ENCODE results near the gene STAB1. TPM values are rescaled to one million over a fixed set of nuclear protein-coding genes. Genes with fewer than 3 reads are reported as not detected.

STAB1 gene
- polyA plus RNA-seq, 1 donor = 37.3 TPM

DNA sequence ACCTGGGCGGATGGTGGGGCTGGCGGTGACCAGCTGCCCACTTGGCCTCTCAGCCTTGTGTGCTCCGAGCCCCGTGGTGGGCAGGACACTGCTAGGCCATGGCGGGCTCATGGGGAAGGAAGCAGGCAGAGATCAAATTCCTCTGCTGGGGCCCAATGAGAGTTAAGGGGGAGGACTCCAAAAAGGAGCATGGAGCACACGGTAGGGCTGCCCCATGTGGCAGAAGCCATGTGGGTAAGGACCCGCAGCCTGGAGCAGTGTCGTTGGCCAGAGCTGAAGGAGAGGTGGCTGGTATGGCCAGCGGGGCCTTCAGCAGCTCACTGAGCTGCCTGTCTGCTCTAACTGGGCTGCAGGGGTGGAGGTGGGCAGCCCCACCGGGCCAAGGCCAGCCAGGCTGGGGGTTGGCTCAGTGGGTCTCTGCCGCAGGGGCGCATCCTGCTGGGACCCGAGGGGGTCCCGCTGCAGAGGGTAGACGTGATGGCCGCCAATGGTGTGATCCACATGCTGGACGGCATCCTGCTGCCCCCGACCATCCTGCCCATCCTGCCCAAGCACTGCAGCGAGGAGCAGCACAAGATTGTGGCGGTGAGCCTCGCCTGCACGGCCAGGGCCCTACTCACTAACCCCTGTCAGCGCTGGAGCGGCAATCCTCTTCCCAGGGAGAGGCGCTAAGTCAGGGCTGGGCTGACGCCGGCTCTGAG is 11.3 kb downstream of the STAB1 start:
- no peak for DNase-seq (ENCODE audit: low read depth)

DNA sequence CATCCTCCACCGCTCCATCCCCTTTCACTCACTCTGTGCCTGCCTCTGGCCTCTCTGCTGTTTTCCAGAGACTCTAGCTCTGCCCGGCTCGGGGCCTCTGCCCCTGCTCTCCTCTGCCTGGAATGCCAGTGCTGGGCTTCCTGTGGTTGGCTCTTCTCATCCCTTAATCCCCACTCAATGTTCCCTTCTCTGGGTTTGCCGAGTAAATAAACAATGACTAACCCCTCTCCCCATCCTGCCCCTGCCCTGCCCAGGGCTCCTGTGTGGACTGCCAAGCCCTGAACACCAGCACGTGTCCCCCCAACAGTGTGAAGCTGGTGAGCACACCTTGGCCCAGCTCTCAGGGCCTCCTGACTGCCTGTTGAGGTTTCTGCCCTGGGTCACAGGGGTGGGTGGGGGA is 12.2 kb downstream of the STAB1 start:
- DNase-seq (ENCODE audit: low read depth) = no peak

DNA sequence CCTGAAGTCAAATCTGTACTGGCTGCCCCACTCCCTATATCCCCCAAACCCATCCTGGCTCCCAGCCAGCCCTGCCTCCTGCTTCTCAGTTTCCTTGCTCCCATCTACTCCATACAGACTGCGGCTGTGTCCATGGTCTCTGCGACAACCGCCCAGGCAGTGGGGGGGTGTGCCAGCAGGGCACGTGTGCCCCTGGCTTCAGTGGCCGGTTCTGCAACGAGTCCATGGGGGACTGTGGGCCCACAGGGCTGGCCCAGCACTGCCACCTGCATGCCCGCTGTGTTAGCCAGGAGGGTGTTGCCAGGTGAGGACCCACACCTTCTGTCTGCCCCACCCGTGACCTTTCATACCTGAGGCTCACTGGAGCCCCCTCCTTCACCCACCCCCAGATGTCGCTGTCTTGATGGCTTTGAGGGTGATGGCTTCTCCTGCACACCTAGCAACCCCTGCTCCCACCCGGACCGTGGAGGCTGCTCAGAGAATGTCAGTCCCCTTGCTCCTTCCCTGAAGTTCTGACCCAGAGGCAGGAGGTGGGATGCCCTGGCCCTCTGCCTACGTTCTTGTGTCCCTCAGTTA is 14.7 kb downstream of the STAB1 start:
- no peak for DNase-seq (ENCODE audit: low read depth)

DNA sequence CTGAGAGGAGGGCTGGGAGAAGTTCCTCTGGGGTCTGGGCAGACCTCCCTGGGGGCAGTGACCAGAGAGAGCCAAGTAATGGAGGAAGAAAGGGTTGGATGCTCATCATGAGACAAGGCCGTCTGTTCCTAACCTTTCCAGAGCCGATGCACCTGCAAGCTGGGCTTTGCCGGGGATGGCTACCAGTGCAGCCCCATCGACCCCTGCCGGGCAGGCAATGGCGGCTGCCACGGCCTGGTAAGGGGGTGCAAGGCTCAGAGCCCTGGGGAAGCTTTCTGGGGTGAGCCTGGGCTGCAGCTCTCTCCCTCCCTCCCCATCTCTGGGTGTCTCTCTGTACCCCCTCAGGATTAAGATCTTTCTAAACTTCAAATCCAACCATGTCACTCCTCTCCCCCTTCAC is 16.4 kb downstream of the STAB1 start:
- no peak for DNase-seq (ENCODE audit: low read depth)

DNA sequence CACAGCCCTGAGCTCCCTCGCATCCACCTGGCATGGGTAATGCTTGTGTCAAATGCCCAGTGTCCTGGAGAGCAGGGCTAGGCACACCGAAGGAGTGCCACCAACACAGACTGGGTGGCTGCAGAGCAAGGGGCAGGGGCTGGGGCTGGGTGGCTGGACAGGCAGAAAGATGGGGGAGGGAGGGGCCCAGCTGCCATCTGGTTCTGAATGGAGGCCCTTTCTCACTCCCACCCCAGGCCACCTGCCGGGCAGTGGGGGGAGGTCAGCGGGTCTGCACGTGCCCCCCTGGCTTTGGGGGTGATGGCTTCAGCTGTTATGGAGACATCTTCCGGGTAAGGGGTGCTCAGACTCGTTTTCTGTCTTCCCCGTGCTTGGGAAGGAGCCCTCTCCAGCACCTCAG is 17.0 kb downstream of the STAB1 start:
- no peak for DNase-seq (ENCODE audit: low read depth)

DNA sequence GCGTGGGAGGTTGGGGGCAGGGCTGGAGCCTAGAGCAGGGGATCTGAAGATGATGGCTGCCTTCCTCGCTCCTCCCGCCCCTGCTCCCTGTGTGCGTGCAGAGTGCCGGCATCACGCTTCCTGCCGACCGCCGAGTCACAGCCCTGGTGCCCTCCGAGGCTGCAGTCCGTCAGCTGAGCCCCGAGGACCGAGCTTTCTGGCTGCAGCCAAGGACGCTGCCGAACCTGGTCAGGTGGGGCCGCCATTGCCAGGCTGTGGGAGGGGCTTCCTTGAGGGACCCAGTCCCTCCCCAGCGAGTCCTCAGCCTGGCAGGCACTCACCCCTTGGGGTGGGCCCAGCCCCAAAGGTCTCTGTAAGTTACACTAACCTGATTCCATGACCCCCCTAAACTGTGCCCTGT is 17.6 kb downstream of the STAB1 start:
- DNase-seq (ENCODE audit: low read depth) = no peak

DNA sequence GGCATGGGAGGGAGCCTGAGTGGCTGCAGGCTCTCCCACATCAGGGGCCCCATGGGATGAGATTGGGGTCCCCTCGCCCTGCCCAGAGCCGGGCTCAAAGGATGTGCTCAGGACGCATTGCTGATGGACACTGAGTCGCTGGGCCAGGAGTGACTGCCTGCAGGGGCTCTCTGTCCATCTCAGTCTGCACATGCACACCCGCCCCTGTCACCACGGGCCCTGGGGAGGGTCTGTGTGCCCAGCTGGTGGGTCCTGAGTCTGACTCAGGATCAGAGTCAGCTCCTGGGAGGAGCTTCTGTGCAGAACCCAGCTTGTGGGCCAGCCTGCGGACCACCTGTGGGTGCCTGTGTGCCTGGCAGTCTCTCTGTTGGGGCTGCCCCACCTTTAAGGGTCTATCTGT is 18.1 kb downstream of the STAB1 start:
- no peak for DNase-seq (ENCODE audit: low read depth)

DNA sequence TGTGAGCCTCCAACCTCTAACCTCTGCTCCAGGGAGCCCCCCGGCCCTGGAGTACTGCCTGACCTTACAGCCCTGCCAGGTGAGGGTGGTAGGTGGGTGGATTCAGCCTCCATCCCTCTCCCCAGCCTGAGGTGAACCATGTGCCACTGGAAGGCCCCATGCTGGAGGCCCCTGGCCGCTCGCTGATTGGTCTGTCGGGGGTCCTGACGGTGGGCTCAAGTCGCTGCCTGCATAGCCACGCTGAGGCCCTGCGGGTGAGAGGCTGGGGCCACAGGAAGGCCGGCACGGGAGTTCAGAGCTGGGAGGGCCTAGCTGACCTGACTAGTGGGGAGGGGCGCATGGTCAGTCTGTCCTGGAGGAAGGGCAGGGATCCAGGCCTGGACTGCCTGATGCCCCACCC is 19.4 kb downstream of the STAB1 start:
- DNase-seq (ENCODE audit: low read depth) = no peak

DNA sequence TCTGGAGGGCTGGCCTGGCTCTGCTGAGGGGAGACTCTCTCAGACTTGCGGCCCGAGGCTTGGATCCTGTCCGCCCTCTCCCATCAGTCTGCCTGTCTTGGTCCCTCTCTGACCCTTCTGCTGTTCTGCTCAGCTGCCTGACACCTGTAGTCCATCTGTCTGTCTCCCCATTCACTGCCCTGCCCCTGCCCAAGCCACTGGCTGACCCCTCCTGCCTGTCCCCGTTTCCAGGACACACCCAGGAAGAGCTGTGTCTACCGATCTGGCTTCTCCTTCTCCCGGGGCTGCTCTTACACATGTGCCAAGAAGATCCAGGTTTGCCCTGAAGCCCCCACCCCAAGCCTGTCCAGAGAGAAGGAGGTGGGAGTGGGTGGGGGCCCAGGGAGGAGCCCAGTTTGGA is 20.1 kb downstream of the STAB1 start:
- DNase-seq (ENCODE audit: low read depth) = no peak

DNA sequence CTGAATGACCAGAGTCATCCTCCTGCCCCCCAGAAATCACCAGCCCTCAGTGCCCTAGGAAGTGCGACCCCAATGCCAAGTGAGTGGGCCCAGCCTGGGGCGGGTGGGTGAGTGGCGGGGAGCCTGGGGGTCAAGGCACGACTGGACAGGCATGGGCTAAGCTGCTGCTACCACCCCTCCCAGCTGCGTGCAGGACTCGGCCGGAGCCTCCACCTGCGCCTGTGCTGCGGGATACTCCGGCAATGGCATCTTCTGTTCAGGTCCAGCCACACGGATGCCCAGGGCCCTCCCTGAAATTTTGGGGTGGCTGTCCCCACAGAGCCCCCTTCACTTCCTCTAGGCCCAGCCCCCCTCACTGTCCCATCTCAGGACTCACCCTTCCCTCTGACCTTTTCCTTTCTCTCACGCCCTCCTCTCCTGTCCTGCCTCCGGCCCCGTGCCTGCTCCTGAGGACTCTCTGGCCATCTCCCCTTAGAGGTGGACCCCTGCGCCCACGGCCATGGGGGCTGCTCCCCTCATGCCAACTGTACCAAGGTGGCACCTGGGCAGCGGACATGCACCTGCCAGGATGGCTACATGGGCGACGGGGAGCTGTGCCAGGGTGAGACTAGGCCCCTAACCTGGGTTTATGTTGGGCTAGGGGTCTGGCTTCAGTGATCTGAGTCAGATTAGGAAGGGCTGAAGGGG is 21.5 kb downstream of the STAB1 start:
- DNase-seq (ENCODE audit: low read depth) = no peak

DNA sequence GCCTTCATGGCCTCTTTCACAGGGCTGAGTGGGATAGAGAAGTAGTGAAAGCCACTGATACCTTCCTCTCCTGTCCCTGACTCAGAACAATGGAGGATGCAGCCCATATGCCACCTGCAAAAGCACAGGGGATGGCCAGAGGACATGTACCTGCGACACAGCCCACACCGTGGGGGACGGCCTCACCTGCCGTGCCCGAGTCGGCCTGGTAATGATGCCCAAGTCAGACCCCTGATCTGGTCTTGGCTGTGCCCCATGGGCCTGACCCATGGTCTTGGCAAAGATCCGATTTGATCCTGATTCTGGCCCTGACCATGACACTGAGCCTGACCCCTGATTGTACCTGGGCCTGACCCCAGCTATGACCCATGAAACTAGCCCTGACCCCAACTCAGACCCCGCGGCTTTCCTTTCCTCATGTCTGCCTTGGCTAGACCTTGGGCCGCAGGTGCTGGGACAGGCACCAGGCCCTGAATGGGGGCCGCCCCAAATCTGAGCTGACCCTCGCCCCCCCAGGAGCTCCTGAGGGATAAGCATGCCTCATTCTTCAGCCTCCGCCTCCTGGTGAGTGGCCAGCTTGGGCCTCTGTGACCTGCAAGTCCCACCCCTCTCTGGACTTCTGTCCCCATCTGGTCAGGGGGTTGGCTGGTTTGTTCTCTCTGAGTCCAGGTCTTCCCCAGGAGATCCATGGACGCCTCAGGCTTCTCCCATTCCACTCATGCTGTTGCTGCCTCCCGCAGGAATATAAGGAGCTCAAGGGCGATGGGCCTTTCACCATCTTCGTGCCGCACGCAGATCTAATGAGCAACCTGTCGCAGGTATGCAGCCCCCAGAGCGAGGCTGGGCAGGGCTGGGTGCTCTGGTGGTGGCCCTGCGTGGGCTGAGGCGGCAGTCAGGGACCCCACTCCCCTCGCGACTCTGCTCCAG is 22.9 kb downstream of the STAB1 start:
- DNase-seq (ENCODE audit: low read depth) = no peak

DNA sequence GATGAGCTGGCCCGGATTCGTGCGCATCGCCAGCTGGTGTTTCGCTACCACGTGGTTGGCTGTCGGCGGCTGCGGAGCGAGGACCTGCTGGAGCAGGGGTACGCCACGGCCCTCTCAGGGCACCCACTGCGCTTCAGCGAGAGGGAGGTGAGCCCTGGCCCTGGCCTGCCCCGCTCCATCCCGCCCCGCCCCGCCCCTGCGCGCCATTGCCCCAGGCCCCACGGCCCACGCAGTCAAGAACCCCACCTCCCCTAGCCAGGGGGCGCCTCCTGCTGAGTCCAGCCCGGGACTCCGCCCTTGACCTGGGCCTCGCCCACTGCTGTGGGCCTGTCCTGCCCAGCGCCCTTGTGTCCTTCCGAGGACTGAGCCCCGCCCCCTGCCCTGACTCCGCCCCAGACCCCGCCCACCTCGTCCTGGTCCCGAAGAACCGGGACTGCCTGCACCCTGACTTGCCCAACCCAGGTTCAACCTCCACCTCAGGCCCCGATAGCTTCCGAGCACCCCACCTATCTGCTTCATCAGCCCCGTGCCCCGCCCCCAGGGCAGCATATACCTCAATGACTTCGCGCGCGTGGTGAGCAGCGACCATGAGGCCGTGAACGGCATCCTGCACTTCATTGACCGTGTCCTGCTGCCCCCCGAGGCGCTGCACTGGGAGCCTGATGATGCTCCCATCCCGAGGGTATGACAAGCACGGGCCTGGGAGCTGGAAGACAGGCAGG is 23.7 kb downstream of the STAB1 start:
- DNase-seq (ENCODE audit: low read depth) = no peak

DNA sequence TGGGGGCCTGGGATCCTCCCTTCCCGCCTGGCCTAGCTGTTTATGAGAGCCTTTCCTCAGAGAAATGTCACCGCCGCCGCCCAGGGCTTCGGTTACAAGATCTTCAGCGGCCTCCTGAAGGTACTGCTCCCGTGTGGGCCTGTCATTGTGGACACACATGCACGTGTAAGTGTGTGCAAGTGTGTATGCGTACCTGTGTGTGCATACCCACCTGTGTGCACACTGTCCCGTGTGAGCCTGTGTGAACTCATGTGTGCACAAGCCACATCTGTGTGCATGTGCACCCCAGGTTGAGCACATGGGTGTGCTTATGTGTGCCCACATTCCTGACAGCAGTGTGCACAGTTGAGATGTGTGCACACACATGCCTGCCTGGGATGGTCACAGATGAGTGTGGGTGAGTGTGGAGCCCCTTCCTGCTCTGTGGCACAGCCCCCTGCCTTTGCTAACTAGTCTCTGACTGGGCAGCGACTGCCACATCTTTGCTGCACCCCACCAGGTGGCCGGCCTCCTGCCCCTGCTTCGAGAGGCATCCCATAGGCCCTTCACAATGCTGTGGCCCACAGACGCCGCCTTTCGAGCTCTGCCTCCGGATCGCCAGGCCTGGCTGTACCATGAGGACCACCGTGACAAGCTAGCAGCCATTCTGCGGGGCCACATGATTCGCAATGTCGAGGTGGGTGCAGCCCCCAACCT is 24.5 kb downstream of the STAB1 start:
- DNase-seq (ENCODE audit: low read depth) = no peak

DNA sequence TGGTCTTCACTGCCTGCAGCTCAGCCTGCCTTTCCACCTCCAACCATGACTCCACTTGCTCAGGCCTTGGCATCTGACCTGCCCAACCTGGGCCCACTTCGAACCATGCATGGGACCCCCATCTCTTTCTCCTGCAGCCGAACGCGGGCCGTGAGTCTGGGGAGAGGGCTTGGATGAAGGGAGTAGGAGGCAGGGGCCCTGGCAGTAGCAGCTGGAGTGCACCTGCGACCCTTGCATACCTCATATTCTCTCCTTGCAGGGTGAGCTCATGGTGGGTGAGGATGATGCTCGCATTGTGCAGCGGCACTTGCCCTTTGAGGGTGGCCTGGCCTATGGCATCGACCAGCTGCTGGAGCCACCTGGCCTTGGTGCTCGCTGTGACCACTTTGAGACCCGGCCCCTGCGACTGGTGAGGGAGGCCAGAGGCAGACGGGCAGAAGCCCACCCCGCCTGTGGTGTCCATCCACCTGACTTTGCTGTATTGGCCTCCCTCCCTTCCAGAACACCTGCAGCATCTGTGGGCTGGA is 25.1 kb downstream of the STAB1 start:
- DNase-seq (ENCODE audit: low read depth) = no peak

DNA sequence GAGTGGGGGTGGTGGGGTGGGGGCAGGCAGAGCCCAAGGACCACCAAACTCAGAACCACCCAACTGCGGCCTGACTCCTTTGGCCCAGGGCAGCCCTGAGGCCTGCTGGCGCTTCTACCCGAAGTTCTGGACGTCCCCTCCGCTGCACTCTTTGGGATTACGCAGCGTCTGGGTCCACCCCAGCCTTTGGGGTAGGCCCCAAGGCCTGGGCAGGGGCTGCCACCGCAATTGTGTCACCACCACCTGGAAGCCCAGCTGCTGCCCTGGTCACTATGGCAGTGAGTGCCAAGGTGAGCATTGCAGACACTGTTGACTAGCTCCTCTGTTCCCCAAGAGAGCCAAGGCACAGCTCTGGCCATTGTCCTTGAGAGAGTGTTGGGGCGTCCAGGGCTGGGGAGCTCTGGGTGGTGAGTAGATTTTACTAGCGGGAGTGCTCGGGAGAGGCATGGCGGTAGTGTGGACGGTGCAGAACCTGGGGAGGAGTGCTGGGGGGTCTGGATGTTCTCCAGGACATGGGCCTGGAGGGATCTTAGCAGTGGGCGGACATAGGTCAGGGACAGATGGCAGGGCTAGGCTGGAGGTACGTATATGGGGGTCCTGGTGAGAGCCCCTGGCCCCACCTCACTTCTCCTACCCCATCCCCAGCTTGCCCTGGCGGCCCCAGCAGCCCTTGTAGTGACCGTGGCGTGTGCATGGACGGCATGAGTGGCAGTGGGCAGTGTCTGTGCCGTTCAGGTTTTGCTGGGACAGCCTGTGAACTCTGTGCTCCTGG is 25.8 kb downstream of the STAB1 start:
- no peak for DNase-seq (ENCODE audit: low read depth)

DNA sequence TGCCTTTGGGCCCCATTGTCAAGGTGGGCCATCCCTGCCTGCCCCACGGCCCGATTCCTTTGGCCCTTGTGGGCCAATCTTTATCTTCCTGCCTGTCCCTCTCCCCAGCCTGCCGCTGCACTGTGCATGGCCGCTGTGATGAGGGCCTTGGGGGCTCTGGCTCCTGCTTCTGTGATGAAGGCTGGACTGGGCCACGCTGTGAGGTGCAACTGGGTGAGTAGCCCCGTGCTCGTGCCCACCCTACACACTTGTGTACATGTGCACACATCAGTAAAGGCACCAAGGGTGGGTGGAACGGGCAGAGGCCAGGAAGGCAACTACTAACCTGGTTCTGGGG is 26.3 kb downstream of the STAB1 start:
- DNase-seq (ENCODE audit: low read depth) = no peak

DNA sequence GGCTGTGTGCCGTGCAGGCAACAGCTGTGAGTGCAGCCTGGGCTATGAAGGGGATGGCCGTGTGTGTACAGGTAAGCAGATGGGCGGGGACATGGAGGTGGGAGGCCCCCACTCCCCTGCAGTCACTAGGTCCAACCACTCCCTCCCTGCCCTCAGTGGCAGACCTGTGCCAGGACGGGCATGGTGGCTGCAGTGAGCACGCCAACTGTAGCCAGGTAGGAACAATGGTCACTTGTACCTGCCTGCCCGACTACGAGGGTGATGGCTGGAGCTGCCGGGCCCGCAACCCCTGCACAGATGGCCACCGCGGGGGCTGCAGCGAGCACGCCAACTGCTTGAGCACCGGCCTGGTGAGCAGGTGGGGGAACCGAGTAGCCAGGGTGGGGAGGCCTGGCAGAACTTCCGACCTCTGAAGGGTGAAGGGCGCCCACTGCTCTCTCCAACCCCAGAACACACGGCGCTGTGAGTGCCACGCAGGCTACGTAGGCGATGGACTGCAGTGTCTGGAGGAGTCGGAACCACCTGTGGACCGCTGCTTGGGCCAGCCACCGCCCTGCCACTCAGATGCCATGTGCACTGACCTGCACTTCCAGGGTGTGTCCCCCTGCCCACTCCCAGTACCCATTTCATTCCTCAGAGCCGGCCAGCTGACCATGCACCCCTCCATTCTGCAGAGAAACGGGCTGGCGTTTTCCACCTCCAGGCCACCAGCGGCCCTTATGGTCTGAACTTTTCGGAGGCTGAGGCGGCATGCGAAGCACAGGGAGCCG is 26.9 kb downstream of the STAB1 start:
- no peak for DNase-seq (ENCODE audit: low read depth)

DNA sequence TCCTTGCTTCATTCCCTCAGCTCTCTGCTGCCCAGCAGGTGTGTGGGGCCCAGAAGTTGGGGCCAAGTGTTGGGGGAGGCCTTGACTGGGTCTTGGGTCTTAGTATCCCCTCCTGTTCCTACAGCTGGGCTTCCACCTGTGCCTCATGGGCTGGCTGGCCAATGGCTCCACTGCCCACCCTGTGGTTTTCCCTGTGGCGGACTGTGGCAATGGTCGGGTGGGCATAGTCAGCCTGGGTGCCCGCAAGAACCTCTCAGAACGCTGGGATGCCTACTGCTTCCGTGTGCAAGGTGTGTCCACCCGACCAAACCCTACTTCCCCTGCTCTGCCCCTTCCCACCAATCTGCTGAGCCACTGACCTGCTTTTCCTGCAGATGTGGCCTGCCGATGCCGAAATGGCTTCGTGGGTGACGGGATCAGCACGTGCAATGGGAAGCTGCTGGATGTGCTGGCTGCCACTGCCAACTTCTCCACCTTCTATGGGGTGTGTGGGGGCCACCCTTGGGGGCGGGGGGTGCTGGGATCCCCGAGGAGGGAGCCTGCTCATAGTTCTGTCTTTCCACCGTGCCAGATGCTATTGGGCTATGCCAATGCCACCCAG is 27.6 kb downstream of the STAB1 start:
- DNase-seq (ENCODE audit: low read depth) = no peak
